Astrocyte of the spinal cord (primary cell): ENCODE measurements around the gene CASP5.
"Not testable (repeated sequence)": the region's sequence is repeated elsewhere in the genome, so short reads cannot be mapped to it uniquely, and the experiment has no call there.

ENCODE experiments used
- DNase-seq: peaks from one replicate; pipeline ENCODE4 v3.0.0; 2011; ENCODE audit warnings: low read depth, low spot score
- H3K4me3 ChIP-seq: 2 replicates; pipeline ENCODE4 v1.5.1; 2011; ENCODE audit warnings: low read depth, mild to moderate bottlenecking, low read length, moderate library complexity
- in situ Hi-C: cut with HindIII; loops from 2 replicates; pipeline ENCODE4 v1.10.0; 2017; ENCODE audit warnings: low sequenced_read_pairs
- TF ChIP-seq, protein P1 (sequence below): IDR thresholded peaks from 2 replicates; pipeline ENCODE4 v1.5.1; 2012; ENCODE audit warnings: low read depth, mild to moderate bottlenecking, low read length, inconsistent platforms

CASP5 gene

DNA sequence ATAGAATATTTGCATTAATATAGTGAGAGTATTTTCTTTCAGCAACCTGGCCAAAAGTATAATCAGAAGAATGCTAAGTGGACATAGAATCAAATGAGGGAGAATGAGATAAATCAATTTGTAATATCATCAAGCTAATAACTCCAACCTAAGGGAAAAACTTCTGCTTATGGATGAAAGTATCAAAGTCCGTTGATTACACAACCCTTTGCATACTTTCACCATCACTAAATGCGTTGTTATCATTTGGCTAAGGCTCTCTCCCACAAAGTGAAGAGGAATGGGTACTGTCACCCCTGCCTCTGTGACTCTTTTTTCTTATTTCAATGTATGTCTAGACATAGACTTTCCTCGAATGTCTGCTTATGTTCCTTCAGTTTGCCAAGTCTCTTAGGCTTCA is 38.2 kb downstream of the CASP5 start:
- in situ Hi-C loops, result no loop called here
- TF ChIP-seq, protein P1, sequence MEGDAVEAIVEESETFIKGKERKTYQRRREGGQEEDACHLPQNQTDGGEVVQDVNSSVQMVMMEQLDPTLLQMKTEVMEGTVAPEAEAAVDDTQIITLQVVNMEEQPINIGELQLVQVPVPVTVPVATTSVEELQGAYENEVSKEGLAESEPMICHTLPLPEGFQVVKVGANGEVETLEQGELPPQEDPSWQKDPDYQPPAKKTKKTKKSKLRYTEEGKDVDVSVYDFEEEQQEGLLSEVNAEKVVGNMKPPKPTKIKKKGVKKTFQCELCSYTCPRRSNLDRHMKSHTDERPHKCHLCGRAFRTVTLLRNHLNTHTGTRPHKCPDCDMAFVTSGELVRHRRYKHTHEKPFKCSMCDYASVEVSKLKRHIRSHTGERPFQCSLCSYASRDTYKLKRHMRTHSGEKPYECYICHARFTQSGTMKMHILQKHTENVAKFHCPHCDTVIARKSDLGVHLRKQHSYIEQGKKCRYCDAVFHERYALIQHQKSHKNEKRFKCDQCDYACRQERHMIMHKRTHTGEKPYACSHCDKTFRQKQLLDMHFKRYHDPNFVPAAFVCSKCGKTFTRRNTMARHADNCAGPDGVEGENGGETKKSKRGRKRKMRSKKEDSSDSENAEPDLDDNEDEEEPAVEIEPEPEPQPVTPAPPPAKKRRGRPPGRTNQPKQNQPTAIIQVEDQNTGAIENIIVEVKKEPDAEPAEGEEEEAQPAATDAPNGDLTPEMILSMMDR, result no peak
- H3K4me3 ChIP-seq, result no peak overlapping the region
- DNase-seq, result no peak

DNA sequence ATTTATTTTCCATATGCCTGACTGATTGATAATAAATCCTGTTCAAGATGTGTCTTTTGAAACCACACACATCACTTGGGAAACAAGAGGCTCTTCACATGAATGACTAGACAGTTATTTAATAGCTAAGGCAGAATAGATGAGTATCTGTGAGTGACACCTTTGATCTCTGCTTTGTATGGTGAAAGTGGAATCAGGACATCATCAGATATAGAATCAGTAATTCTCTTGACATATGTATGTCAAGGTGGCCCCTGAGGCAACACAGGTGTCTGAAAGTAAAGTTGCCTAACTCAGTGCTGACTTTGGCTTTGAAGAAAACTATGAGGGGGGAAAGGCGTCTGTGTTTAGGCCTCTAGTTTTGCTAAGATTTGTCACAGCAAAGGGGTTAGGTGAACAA is 43.1 kb downstream of the CASP5 start:
- in situ Hi-C loops, result no loop called here
- TF ChIP-seq, protein P1, result no peak
- H3K4me3 ChIP-seq, result no peak overlapping the region
- DNase-seq, result no peak

DNA sequence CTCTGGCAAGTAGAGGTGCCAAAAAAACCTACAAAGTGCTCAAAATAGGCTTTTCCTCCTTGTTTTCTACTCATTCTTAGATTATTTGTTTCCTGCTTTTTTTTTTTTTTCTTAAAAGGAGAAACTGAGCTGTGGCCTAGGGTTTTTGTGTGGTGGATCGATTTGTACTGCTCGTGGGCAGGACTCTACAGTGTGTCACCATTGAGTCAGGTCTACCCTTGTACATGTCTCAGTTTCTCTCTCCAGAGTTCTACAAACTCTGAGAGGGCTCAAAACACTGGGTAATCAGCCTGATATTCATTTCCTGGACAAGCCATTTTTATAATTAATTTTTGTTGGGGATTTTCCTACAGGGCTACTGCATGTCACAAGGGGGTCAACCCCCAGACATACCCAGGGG is 49.4 kb downstream of the CASP5 start:
- H3K4me3 ChIP-seq, result no peak overlapping the region
- in situ Hi-C loops, result no loop called here
- no peak for DNase-seq
- TF ChIP-seq, protein P1, result no peak

DNA sequence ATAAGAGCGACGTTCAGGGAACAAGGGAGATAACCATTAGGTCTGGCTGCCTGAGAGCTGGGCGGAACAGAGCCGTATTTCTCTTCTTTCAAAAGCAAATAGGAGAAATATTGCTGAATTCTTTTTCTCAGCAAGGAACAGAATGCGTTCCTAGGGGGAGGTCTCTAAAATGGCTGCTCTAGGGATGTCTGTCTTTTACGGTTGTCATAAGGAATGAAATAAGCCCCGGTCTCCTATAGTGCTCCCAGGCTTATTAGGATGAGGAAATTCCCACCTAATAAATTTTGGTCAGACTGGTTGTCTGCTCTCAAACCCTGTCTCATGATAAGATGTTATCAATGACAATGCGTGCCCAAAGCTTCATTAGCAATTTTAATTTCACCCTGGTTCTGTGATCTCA is 50.0 kb downstream of the CASP5 start:
- DNase-seq, H3K4me3 ChIP-seq, in situ Hi-C loops: not testable (repeated sequence)

DNA sequence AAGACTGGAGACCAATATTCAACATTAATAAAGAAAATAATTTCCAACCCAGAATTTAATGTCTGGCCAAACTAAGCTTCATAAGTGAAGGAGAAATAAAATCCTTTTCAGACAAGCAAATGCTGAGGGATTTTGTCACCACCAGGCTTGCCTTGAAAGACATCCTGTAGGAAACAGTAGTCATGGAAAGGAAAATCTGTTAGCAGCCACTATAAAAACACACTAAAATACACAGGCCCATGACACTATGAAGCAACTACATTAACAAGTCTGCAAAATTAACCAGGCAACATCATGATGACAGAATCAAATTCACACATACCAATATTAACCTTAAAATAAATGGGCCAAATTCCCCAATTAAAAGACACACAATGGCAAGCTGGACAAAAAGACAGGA is 52.2 kb downstream of the CASP5 start:
- DNase-seq, result no peak
- in situ Hi-C loops, result no loop called here
- TF ChIP-seq, protein P1, result no peak
- H3K4me3 ChIP-seq, result no peak overlapping the region

DNA sequence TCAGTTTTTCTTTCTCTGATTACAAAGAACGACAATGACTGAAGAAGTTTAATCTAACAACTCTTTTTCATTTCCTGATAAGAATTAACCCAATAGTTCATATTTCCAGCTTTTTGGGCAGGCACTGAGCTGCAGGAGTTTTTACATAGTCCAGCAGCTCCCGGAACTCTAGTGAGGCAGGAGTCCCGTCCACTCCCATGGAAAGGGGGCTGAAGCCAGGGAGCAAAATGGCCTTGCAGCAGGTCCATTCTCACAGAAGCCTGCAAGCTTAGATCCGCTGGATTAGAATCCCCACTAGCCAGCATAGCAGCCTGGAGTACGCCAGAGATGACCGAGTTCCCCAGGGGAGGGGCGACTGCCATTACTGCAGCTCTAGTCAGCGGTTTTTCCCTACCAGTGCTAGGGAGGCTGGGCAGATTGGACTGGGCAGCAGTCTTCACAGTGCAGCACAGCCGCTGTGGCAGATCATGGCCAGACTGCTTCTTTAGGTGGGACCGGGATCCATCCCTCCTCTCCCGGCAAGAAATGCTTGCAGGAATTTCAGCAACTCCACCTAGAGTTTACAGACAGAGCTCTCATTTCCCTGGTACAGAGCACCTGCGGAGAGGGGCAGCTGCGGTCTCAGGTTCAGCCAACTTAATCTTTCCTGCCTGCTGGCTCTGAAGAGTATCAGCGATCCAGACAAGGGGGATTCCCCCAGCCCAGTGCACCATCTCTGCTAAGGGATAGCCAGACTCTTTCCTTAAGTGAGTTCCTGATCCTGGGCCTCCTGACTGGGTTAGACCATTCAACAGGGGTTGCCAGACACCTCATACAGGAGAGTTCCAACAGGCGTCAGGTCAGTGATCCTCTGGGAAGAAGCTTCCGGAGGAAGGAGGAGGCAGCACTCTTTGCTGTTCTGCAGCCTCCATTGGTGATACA is 53.9 kb downstream of the CASP5 start:
- DNase-seq, result no peak
- in situ Hi-C loops, result no loop called here
- TF ChIP-seq, protein P1, result no peak
- peak overlapping the region; percentile 47 for H3K4me3 ChIP-seq

DNA sequence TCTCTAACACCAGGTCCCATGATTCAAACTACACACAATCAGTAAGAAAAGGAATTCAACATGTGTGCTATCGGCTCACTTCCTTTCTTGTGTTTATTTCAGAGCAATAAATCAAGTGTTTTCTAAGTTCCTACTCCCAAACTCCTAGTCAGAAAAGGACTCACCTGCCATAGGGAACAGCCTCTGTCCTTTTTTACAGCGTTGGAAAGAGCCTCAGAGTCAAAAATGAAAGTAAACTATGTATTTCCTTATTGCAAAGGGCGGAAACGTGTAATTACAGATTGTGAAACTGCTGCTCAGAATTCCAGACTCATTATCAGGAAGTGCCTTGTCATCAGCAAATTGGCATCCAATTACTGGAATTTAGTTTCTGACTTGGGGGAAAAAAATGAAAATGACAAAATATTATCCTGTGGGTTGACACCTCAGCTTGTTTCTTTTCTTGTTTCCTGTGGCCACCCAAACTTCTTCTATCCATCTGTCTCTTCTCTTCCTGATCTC is 54.6 kb downstream of the CASP5 start, which contains the start of gene CASP4:
Gene CASP4, minus strand, starts transcription at position 220 of the 501 bp plus-strand sequence. Its CDS starts 49 bp downstream, at position 171.
- peak; percentile 64 for DNase-seq
- H3K4me3 ChIP-seq, result peak within 1 kb of the TSS; percentile 47
- TF ChIP-seq, protein P1, result no peak
- in situ Hi-C loops, result no loop called here
